BLaER1 (cell line): Measurements from ENCODE around the gene LPAR5.

Experiments
- H3K27ac ChIP-seq: shearing (Covaris generic); formaldehyde crosslinking; 2 replicates; pipeline ENCODE4 v1.8.1; 2022
- H3K27me3 ChIP-seq: shearing (Covaris generic); formaldehyde crosslinking; 2 replicates; pipeline ENCODE4 v1.8.1; 2022
- H3K36me3 ChIP-seq: shearing (Covaris generic); formaldehyde crosslinking; 2 replicates; pipeline ENCODE4 v1.8.1; 2022
- H3K4me1 ChIP-seq: shearing (Covaris generic); formaldehyde crosslinking; 2 replicates; pipeline ENCODE4 v1.8.1; 2022
- H3K4me2 ChIP-seq: shearing (Covaris generic); formaldehyde crosslinking; 2 replicates; pipeline ENCODE4 v1.8.1; 2022
- H3K4me3 ChIP-seq: shearing (Covaris generic); formaldehyde crosslinking; 2 replicates; pipeline ENCODE4 v1.8.1; 2022
- H3K9ac ChIP-seq: shearing (Covaris generic); formaldehyde crosslinking; 2 replicates; pipeline ENCODE4 v1.8.1; 2022
- H3K9me3 ChIP-seq: shearing (Covaris generic); formaldehyde crosslinking; 2 replicates; pipeline ENCODE4 v1.8.1; 2022
- H4K20me1 ChIP-seq: shearing (Covaris generic); formaldehyde crosslinking; 2 replicates; pipeline ENCODE4 v1.8.1; 2022
- Cebpa-rat ChIP-seq: shearing (Covaris generic); IDR thresholded peaks from 2 replicates; pipeline ENCODE4 v1.8.1; 2022

Gene LPAR5

DNA sequence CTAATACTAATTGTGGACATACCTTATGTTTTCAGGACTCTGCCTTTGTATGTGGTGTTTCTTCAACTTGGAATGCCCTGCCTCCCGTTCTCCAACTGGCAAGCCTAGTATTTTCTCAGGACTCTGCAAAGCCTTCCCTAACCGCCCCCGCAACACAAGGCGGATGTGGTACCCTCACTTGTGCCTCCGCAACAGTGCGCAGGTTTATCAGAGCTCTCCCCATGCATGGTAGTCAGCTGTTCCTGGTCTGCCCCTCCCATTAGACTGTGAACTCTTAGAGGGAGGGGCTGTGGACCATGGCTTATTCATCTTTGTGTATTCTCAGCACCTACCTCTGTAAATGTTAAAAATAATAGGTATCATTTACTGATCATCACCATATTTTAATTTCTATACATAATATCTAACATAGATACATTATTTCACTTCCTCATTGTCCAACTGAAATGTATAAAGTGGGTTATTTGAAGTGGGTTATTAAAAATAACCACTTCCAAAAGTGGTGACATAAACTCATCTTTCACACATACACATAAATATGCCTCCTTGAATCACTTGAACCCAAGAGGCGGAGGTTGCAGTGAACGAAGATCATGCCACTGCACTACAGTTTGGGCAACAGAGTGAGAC lies 9.0 kb downstream of the LPAR5 start:
- no peaks in the 10 kb centered on the region for H3K9me3 ChIP-seq
- no peaks in the 10 kb centered on the region for H4K20me1 ChIP-seq
- H3K4me3 ChIP-seq: peak overlapping the region; percentile 63
- H3K9ac ChIP-seq: peak overlapping the region; percentile 65
- peak overlapping the region; percentile 97 for H3K4me2 ChIP-seq
- peak overlapping the region; percentile 82 for H3K27ac ChIP-seq
- TF ChIP-seq Cebpa-rat: no peak
- no peaks in the 10 kb centered on the region for H3K27me3 ChIP-seq
- 0 out of 2 replicates have a peak, but pooled peaks cover 6% of the 10 kb centered on the region for H3K36me3 ChIP-seq
- H3K4me1 ChIP-seq: peaks cover 89% of the 10 kb centered on the region

DNA sequence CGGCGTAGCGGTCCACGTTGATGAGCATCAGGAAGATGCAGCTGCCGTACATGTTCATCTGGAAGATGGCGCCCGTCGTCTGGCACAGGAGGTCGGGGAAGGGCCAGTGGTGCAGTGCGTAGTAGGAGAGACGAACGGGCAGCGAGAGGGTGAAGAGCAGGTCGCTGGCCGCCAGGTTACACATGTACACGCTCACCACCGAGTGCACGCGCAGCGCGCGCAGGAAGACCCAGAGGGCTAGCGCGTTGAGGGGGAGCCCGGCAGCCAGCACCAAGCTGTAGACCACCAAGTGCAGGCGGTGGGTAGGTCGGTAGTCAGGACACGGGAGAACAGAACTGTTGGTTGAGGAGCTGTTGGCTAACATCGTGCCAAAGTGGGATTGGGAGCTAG lies 14.9 kb downstream of the LPAR5 start:
- H3K27ac ChIP-seq: 0 out of 2 replicates have a peak overlapping the region, but pooled peaks have one; percentile 13
- no peaks in the 10 kb centered on the region for H3K9me3 ChIP-seq
- no peak overlapping the region for H3K4me2 ChIP-seq
- H3K4me3 ChIP-seq: no peak overlapping the region
- peaks cover 45% of the 10 kb centered on the region for H3K4me1 ChIP-seq
- no peaks in the 10 kb centered on the region for H3K27me3 ChIP-seq
- no peaks in the 10 kb centered on the region for H4K20me1 ChIP-seq
- no peak overlapping the region for H3K9ac ChIP-seq
- no peak for TF ChIP-seq Cebpa-rat
- H3K36me3 ChIP-seq: peaks cover 41% of the 10 kb centered on the region

DNA sequence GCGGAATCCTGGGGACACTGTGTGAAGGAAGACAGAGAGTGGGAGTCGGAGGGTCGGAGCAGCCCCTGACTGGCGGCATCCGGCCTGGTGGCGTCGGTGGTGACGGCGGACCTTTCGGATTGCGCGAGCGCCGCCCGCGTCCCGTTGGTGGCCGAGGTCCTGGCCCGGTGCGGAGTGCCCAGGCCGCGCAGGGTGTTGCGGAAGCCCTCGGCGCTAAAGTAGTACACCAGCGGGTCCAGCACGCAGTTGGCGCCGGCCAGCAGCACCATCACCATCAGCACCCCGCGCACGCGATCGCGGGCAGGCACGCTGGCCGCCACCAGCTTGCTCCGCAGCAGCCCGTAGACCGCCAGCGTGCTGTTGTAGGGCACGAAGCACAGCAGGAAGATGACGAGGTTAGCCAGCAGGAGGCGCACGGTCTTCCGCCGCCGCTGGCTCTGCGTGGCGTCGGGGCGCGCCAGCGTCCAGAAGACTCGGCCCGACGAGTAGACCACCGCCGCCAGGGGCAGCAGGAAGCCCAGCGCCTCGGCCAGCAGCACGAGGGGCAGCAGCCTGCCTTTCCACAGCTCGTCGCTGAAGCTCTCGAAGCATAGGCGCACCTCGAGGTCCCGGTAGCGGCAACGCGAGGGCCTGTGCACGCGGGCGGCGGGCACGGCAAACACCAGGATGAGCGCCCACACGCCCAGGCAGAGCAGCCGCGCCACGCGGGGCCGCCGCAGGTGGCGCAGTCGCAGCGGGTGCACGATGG lies 15.4 kb downstream of the LPAR5 start:
- H3K27me3 ChIP-seq: no peaks in the 10 kb centered on the region
- no peak overlapping the region for H3K4me2 ChIP-seq
- H3K27ac ChIP-seq: no peak overlapping the region
- H3K9me3 ChIP-seq: no peaks in the 10 kb centered on the region
- no peak for TF ChIP-seq Cebpa-rat
- H3K9ac ChIP-seq: no peak overlapping the region
- no peak overlapping the region for H3K4me3 ChIP-seq
- H3K36me3 ChIP-seq: peaks cover 41% of the 10 kb centered on the region
- H3K4me1 ChIP-seq: peaks cover 44% of the 10 kb centered on the region
- H4K20me1 ChIP-seq: no peaks in the 10 kb centered on the region

DNA sequence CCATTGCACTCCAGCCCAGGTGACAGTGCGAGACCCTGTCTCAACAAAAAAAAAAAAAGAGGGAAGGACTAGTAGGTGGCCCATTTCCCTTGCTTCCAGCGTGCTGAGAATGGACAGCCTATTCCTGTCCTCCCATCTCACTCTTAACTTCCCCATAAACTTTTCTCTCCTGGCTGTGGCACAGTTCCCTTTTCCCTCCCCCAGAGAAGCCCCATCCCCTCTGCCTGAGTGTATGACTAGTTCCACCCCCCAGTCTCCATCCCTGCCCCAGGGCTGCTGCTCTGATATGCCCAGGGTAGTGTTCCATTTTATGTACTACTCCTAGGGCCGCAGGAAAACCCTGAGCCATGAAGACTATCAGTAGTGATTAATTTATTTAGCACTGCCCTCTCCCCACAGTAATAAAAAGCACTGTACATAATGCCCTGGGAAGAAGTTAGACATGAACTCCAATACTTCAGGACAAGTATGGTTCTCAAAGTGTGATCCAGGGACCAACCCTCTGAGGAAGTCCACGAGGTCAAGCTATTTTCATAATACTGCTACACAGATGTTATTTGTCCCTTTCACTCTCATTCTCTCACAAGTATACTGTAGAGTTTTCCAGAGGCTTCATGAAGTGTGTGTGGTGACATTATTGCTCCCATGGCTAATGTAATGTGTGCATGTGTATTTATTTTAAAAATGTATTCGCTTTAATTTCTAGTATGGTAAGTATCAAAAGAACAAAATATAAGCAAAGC lies 17.1 kb downstream of the LPAR5 start:
- Histone ChIP-seq H3K27me3 (no peaks in the 10 kb centered on the region), H3K9me3 (no peaks in the 10 kb centered on the region), H3K27ac (peak overlapping the region; percentile 41; the same call in 1 of the 2 replicates), H3K4me2 (peak overlapping the region; percentile 27; the same call in 1 of the 2 replicates), H3K4me3 (no peak overlapping the region), H3K9ac (no peak overlapping the region), H3K4me1 (peaks cover 41% of the 10 kb centered on the region), H4K20me1 (no peaks in the 10 kb centered on the region), H3K36me3 (peaks cover 41% of the 10 kb centered on the region)
- TF ChIP-seq Cebpa-rat: no peak

DNA sequence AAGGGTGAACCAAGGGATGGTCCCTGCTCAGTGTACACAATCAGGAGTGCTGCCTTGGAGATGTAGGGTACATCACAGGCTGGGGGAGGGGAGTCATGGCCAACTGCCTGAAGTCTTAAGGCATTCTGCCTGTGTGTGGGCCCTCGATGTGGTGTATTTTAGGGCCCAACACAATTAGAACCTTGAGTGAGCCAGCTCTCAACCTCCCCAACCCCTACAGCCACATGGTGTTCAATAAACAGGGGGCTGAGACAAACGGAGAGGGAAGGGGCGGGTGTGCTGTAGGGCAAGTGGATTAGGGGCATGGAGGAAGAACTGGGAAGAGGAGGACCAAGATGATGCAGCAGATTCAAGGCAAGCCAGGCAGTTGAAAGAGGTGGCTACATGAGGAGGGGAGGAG lies 20.0 kb downstream of the LPAR5 start:
- no peak overlapping the region for H3K9ac ChIP-seq
- TF ChIP-seq Cebpa-rat: no peak
- no peak overlapping the region for H3K4me2 ChIP-seq
- peak overlapping the region; percentile 42 for H3K27ac ChIP-seq
- no peaks in the 10 kb centered on the region for H4K20me1 ChIP-seq
- no peak overlapping the region for H3K4me3 ChIP-seq
- H3K9me3 ChIP-seq: no peaks in the 10 kb centered on the region
- peaks cover 26% of the 10 kb centered on the region for H3K36me3 ChIP-seq
- no peaks in the 10 kb centered on the region for H3K27me3 ChIP-seq
- H3K4me1 ChIP-seq: peaks cover 58% of the 10 kb centered on the region

DNA sequence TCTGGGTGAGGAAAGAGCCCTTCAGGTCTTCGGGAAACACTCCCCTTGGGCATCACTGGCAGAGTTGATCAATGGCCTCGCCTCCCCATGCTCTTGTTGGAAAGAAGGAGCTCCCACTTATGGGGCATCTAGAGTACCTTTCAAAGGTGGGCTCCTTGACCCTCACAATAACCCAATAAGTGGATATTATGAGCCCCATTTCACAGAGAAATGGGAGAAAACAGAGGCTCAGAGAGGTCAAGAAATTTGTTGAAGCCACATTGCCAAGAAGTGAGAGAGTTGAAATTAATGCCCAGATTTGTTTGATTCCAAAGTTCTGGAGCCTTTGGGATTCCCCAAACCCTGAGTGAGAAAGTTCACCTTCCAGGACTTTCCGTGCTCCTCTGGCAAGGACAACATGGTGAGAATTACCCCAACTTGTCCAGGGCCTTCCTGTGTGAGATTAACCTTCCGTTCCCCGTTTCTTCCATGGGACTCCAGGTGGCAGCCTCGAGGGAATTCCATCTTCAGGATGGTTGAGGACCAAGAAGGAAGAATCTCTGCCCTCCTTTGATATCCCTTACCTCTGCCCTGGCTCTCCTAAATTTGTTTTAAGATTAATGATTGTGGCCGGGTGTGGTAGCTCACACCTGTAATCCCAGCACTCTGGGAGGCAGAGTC lies 21.1 kb downstream of the LPAR5 start:
- peak overlapping the region; percentile 38; the same call in 1 of the 2 replicates for H3K9ac ChIP-seq
- H3K4me1 ChIP-seq: peaks cover 69% of the 10 kb centered on the region
- H3K27me3 ChIP-seq: no peaks in the 10 kb centered on the region
- H3K4me2 ChIP-seq: peak overlapping the region; percentile 57
- H3K36me3 ChIP-seq: peaks cover 14% of the 10 kb centered on the region
- peak overlapping the region; percentile 78 for H3K27ac ChIP-seq
- no peak for TF ChIP-seq Cebpa-rat
- H4K20me1 ChIP-seq: no peaks in the 10 kb centered on the region
- no peaks in the 10 kb centered on the region for H3K9me3 ChIP-seq
- H3K4me3 ChIP-seq: no peak overlapping the region

DNA sequence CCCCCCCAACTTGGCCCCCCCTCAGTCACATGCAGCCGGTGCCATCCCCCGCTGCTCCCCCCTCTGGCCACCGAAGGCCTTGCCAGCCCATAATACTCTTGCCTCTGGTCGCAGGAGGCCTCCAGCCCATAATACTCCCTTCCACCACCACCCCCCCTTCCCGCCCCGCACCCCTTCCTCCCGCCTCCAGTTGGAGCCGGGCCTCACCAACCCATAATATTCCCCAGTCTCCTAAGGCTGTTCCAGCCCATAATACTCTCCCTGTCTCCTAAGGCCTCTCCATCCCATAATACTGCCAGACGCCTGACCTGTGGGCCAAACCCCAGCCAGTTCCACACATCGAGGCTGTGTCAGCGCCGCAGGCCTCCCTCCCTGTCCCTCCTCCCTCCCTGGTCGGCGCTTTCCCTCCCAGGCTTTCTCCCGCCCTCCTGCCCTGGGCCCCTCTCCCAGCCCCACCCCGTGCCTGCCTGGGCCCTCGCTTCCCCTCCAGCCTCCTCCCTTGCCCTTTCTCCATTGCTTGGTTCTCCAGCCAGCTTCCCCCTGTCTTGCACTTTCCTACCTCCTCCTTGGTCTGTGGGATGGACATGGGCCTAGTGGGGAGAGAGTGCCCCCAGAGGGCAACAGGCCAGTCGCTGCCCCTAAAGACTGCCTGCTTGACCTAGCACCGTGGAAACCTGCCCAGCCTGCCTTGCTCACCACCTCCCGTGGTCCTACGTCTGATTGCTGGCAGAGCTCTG lies 21.8 kb downstream of the LPAR5 start:
- H3K27ac ChIP-seq: peak overlapping the region; percentile 78

DNA sequence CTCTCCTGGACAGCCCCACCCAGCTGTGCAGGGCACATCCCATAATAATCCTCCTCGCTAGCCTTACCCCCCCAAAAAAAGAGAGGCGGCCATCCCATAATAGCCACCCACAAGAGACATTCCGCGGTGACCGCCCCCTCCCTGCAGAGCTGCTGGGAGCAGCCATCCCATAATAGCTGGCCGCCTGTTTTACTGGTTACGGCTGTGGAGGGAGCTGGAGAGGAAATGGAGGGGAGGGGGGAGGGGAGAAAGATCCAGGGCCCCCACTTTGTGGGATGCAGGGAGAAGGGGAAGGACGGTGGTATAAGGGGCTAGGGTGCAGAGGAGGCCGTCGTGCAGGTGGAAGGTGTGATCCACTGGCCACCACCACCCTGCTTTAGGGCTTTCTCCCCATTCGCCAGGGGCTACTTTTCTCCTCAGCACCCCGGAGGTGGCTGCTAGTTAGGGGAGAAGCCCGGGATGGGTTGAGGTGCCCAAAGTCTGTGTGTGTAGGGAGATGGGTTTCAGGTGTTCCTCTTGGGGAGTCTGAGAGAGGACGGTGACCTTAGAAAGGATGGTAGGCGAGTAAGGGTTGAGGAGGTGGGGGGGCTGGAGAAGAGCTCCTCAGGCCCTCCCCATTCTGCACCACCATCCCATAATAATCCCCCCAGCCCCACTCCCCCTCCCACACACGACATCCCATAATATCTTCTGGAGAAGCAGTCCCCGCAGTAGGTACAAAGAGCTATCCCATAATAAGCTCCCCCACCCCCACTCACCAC lies 22.6 kb downstream of the LPAR5 start:
- peaks cover 65% of the 10 kb centered on the region for H3K4me1 ChIP-seq
- peak overlapping the region; percentile 39 for H3K4me3 ChIP-seq
- H3K9me3 ChIP-seq: no peaks in the 10 kb centered on the region
- H4K20me1 ChIP-seq: no peaks in the 10 kb centered on the region
- TF ChIP-seq Cebpa-rat: no peak
- H3K36me3 ChIP-seq: peaks cover 1% of the 10 kb centered on the region; the same call in 1 of the 2 replicates
- peak overlapping the region; percentile 77 for H3K9ac ChIP-seq
- no peaks in the 10 kb centered on the region for H3K27me3 ChIP-seq
- peak overlapping the region; percentile 87 for H3K4me2 ChIP-seq
- H3K27ac ChIP-seq: peak overlapping the region; percentile 93

More for the DNA sequence above, 21.8 kb downstream of the LPAR5 start:
- Histone ChIP-seq H3K4me1 (peaks cover 69% of the 10 kb centered on the region), H3K27me3 (no peaks in the 10 kb centered on the region), H3K36me3 (peaks cover 8% of the 10 kb centered on the region), H3K9ac (peak overlapping the region; percentile 38; the same call in 1 of the 2 replicates), H3K9me3 (no peaks in the 10 kb centered on the region), H4K20me1 (no peaks in the 10 kb centered on the region), H3K4me3 (no peak overlapping the region), H3K4me2 (peak overlapping the region; percentile 57)
- no peak for TF ChIP-seq Cebpa-rat
